Stimulated activated CD8-positive, alpha-beta memory T cell treated with anti-CD3 and anti-CD28 coated beads, Interleukin-15, amount 100 ng/mL, for 4 hours (primary cell): ENCODE measurements around the gene PNMA8A.
A peak's percentile ranks its signal among the peaks of the same experiment; 100 is the strongest.

Source experiments
- DNase-seq, 2 donors: peaks; one replicate each; pipeline ENCODE4 v3.0.0-alpha.2; 2020; ENCODE audit warnings: low read depth in 2 of 2

The PNMA8A gene

DNA sequence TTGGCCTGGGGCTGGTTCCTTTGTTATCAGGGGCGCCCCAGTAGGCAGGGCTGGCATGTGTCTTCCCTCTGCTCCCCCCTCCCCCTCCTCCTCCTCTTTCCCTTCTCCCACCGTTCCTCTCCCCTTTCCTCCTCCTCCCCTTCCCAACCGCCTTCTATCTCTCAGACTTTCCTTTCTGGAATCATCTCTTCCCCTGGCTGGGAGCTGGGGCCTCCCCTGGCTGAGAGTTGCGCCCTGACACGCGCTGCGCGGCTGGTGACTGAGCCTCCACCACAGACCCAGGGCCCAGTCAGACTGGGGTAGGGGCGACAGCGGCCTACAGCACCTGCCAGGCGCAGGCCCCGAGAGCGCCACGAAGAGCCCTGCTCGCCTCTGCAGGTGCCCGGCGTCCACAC lies 21.5 kb upstream of the PNMA8A start:
- no peak for DNase-seq

DNA sequence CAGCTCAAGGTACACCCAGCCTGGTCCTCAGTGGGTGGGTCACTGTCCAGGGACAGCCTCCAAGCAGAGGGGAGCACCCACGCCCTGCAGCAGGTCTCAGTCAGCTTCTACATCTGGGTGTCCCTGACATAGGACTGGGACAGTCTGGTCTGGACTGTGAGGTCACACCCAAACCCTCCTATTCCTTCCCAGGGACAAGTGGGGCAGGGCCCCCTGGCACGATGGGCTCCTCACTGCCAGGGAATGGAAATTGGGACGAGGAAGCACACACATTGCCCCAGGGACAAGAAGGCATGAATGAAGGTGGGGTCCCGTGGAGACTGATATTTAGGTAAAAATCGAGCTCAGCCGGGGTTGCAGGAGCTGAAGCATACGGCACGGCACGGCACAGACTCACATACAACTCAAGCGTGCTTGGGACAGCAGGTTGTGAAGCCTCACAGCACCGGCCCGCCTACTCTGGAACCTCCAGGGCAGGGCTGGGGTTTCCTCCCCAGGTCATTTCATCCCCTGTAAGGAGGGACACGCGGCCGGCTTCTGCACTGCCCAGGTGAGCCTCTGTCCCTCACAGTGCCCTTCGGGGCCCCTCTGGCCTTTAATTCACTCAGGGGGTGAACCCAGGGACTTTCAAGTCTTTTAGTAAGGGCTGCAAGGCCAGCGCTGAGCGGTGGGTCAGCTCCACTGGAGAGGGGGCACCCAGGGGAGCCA lies 20.8 kb upstream of the PNMA8A start:
- DNase-seq: no peak

DNA sequence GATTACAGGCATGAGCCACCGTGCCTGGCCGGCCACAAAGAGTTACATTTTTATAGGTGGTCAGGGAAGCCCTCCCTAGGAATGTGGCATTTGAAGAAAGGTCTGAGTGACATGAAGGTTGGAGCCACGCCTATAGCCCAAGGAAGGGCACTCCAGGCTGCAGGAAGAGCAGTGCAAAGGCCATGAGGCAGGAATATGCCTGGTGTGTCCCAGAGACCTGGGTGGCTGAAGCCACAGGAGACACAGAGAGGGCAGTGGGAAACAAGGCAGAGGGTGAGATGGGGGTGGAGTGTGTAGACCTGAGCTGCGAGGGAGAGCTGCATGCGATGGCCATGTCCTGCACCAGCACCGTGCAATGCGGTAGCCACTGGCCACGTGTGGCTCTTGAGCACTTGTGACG lies 19.4 kb upstream of the PNMA8A start:
- no peak for DNase-seq

DNA sequence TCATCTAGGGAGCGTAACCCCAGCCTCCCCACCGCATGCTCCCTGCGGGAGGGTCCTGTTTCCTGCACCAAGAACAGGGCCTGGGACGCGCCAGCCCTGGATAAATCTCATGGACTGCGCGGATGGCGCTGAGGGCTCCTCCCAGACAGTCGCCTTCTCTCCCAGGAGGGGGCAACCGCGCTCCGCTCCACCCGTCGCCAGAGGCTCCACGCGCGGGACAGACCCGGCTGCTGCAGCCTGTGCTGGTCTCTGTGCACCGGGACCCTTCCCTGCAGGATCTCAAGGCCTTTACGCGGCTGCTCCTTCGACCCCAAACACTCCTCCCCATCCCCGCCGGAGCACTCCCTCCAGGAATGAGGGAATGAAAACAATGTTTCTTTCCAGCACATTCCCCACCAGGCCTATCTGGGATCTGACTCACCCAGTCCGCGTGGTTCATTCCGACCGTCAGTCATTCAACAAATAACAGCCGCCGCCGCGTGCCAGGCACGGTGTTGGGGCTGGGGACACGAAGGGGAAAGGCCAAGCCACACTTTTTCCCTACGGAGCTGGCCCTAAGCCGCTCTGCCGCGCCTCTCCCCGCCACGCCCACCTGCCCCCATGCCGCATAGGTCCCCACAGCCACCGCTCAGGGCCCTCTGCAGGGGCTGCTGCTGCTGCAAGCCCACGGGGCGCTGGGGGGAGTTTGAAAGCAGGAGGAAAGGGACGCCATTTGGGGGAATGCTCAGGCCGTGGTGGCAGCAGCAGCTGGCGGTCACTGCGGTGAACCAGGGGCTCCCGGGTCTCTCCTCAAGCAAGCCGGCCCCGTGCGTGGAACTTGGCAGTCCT lies 18.3 kb upstream of the PNMA8A start:
- no peak for DNase-seq

DNA sequence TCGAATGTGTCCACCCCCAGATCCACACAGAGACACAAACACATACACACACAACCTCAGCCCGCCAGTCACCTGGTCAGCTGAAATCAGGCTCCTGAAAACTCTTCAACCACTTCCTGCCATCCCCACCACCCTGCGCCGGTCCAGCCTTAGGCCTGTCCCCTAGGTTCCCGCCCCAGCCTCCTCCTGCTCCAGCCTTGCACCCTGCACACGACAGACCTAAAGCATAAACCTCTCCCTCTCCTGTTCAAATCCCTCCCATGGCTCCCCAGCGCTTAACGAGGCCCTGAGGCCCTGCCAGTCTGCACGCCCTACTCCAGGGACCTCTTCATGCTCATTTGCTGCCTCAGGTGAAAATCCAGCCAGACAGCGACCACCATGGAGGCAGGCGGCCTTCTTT lies 17.2 kb upstream of the PNMA8A start:
- DNase-seq: no peak

DNA sequence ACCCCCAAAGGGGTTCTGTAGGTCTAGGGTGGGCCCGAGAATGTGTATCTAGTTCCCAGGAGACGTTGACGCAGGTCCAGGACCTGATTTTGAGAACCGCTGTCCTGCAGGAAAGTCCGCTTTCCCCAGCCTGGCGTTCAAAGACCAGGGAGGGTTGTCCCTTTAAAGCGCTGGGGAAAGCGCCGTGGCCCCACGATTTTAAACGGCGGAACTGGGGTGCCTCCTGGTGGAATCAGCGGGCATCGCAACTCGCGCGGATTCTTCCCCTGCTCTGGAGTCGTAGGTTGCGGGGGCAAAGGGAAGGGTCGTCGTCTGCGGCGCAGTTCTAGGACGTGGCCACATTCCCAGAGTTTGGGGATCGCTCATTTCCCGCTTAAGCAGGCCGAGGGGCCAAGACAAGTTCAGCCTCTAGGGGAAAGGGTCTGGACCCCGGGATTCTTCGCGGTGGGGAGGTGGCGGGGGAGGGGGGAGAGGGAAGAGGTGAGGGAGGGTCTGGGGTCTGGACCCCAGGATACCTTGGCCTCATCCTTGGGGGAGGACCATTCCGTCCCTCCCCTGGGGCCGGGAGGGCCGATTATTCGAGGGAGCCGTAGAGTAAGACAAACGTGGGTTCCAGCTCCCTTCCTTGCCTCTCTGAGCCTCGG lies 16.6 kb upstream of the PNMA8A start:
- DNase-seq: peak; percentile 39 to 43

DNA sequence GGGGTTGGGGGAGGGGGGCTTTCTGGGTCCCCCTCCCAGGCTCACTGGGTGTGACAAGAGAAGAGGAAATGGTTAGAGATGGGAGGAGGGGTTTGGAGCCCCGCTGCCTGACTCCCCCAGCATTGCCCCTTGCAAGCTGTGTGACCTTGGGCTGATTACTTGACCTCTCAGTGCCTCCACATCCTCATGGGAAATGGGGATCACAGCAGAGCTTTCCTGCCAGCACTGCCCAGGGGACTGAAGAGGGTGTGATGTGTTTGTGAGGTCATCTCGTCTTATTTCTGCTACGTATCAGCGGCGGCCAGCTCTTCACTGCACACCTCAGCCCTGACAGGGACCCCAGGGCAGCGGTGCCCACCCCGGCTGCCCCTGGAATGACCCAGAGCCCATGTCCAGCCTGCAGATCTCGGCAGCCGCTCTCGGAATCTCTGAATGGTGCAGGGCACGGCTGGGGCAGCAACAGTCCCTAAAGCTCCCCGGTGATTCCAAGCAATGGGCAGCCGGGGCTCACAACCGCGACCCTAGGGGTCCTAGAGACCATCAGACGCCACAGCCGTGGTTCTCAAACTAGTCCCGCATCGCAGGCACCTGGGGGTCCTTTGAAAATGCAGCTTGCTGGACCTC lies 15.9 kb upstream of the PNMA8A start:
- no peak for DNase-seq

DNA sequence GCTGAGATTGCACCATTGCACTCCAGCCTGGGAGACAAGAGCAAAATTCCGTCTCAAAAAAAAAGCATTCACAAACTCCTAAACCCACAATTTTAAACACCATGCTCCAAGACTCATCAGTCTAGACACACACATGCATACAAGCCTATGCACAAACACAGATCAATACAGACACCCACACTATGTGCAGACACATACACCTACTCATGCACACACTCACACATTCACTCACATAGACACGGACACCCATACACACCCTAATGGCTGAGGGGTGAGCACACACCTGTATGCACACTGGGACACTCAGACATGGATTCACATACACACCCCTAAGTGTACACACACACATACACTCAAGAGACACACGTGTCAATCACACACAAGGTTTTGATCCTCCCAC lies 15.0 kb upstream of the PNMA8A start:
- no peak for DNase-seq

DNA sequence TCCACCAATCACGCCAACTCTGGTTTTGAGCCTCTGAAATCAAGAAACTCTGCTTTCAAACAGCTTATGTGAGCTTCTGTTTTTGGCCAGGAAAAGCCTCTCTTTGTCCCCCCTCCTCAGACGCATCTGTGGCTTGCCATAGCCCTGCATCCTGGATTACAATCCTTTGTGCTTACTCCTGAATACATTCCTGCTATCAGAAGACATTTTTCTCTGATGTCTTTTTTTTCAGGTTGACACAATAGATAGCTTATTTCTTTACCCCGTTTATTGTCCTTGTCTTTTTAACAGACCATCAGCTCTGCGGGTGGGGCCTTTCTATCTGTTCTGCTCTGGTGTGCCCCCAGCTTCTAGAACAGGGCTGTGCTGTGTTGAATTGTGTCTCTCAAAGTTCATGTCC lies 13.3 kb upstream of the PNMA8A start:
- no peak for DNase-seq

DNA sequence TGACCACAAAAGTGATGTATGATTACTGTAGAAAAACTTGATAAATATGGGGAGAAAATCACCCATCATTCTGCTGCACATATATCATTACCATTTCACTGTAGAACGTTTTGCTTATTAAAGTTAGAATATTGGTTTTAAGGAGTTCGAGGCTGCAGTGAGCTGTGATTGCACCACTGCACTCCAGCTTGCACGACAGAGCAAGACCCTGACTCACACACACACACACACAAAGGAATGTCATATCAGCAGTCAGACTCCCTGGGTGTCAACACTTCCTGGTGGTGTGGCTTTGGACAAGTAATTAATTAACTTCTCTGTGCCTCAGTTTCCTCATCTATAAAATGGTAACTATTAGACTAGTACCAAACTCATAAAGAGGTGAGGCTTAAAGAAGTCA lies 11.3 kb upstream of the PNMA8A start:
- DNase-seq: no peak

DNA sequence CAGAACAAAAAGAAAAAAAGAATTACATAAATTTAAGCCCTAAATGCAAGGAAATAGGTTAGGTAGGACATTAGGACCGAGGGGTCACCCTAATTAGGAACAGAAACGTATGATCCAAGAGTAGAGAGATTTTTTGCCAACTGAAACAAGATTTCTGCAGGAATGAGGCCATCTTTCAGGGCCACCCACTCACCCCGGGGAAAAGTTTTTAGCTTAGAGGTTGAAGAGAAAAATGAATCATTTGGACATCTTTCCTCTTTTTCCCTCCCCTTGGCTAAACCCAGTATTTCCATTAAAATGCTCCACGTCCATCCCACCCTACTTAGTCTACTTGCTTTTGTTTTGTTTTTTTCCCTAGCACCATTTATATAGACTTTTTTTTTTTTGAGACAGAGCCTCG lies 10.6 kb upstream of the PNMA8A start:
- DNase-seq: no peak

DNA sequence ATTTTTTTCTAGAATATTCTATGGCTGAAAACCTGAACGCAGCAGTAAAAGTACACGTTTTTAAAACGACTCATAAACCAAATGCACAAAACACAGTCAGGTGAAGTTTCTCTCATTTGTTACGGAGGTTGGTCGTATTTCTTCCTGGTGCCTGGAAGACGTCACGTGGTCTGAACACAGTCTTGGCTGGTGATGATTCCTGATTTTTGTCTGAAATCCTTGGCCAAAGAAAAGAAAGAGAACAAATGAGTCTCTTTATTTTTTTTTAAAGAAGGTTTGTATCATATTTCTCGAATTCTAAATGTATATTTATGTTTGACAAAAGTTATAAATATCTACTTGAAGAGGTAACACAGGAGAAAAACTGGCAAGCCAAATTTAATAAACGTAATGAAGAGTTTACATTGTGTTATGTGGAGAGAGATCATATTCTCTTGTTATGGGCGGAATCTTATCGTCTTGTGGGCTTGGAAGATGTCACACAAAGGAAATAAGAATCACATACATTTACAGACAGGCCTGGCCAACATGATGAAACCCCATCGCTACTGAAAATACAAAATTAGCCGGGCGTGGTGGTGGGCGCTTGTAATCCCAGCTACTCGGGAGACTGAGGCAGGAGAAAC lies 10.0 kb upstream of the PNMA8A start:
- DNase-seq: no peak

DNA sequence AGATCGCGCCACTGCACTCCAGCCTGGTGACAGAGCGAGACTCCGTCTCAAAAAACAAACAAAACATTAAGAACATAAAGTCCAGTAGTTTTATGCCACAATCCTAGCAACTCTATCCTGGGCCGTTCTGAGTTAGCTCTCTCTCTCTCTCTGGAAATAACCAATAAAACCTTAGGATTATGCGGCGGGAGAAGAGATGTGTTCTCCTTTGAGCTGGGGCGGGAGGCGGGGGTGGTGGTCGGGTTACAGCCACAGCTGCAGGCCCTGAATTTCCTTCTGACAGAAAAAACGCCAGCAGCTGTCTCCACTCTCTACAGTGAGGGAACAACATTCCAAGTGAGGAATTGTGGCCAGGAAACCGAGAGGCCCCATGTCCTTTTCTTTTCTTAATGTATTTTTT lies 9.1 kb upstream of the PNMA8A start:
- no peak for DNase-seq

DNA sequence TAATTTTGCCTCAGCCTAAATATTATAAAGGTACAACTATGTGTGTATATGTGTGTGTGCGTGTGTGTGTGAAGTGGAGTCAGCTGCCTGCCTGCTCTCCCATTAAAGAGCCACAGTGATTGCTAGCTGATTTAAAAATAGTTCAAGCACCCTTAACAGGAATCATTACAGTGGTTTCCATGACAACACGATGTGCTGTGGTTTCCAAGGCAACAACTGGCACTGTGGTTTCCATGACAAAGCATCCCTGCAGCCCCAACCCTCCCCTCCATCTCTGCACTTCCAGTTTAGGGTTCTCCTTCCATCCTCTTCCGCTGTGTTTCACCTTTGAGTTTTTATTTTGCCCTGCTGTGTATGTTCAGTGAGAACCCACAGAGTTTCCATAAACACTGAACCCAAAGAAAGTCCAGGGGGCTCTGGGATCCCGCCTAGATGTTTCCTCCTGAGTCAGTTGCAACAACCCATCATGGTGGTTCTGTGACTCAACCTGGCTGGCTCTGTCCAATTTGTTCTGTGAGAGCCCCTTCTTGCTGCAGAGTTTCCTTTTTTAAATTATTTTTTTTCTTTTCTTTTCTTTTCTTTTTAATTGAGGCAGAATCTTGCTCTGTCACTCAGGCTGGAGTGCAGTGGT lies 7.1 kb upstream of the PNMA8A start:
- DNase-seq: no peak

DNA sequence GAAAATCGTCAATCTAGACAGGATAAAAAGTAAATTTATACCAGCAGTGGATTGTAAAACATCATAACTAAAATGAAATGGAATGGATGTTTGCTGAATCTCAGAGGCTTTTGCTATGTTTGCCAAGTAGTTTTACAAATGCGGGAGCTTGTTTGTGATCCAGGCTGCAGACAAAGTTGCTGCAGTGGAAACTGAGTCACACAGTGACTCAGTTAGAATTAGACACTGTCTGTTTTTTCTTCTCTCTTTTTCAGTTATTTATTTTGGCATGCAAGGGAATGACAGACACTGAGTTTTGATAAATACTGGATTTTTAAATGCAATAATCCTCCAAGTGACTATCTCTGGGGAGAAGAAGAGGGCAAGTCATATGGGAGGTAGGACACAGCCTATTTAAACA lies 4.6 kb upstream of the PNMA8A start:
- DNase-seq: no peak

DNA sequence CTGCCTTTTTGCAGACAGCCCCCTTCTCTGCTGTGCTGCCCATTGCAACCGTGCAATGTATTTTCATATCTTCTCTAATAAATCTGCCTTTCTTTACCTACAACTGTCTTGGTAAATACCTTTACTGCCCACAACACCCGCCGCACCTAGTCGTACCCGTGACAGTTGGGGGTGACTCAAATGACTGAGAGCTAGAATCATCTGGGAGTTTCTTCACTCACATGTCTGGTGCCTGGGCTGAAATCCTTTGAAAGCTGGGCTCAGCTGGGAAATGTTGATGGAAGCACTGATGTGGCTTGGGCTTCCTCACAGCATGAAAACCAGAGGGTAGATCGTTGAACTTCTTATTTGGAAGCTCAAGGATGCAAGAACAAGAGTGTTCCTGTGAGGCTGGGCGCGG lies 2.8 kb upstream of the PNMA8A start:
- DNase-seq: no peak

DNA sequence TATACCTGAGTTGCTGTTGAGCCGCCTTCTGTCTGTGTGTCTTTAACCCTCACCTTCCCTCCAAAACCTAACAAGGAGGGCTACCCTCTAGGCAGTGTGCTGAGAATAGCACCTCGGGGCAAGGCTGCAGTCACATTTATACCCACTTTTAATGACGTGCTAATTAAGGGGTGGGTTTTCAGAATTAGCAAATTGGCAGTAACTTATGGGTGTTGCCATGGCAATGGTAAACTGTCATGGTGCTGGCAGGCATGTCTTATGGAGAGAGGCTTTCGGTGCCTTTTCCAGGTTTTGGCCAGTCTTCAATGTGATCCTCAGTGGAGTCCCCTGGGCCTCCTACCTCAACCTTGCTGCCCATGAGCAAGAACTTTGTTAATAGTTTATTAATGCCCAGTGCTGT lies 1.2 kb upstream of the PNMA8A start:
- DNase-seq: no peak

DNA sequence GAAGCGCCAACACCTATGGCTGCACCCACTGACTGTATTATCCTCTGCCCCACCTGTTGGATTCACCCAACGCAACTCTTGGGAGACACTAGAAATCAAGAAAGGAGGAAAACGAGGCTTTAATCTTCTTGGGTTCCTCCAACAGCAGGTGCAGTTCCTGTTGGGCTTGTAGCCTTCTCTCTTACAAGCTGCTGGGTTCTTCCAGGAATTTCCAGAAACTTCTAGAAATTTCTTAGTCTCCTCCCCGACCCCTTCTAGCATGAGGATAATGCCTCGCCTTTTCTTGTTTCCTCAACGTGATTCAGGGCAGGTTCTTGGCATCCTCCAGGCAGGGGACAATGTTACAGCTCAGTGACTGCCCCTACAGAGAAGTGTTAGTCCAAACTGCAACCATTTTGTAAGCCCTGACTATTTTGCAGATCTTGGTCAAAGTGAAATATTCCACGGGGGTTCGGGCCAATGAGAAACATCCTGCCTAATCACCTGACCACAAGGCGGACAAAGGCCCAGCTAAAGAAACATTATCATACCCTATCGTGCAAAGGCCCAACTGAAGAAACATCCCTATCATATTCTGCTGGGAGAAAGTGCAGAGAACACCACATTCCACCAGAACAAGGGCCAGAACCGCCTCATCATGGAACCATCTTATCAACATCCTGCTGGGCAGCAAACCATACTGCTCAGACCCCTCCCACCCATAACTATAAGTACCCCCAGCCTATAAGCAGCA lies 614 bp upstream of the PNMA8A start:
- no peak for DNase-seq

DNA sequence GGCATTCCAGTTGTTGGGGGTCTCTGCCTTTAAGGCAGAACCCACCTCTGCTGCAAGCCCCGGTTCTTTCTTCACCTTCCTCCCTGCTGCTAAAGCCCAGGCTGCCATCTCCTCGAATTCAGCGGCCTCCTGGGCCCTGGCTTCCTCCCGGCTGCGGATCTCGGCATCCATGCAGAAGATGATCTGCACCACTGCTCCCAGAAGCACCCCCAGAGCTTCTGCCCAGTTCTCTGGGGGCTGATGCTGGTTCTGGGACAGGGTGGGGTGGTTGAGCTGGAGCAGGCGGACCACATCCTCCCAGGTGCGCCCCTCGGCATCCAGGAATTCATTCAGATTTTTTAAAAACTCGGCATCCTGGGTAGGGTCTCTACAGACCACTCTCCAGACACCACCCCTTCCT lies 987 bp downstream of the PNMA8A start:
- DNase-seq: no peak

DNA sequence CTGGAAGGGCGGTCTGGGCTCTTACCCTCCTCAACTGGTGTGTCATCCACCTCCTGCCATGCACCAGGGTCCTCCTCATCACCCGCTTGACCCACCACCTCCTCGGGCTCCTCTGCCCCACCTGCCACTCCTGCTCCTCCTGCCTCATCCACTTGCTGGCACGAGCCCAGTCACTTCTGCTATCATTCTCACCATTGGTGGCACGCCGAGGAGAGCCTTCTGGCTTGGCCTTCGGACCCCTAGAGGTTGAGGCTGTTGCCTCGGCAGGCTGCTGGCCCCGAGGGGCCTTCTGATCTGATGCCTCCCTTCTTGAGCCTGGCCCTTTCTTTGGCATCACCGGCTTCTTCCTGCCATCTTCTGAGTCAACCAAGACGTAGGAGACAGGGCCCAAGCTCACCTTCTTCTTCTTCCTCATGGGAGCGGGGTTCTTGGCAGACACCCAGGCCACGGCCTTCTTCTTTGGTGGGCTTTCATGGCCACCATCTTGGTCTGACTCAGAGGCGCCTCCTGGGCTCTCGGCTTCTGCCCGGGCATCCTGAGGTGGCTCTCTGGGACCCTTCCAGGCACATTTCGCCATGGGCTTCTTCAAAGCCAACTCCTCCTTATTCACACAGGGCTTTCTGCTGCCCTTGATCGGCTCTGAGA lies 1.7 kb downstream of the PNMA8A start:
- no peak for DNase-seq
